ENCODE measurements around the gene ERCC3.

ERCC3 gene

DNA sequence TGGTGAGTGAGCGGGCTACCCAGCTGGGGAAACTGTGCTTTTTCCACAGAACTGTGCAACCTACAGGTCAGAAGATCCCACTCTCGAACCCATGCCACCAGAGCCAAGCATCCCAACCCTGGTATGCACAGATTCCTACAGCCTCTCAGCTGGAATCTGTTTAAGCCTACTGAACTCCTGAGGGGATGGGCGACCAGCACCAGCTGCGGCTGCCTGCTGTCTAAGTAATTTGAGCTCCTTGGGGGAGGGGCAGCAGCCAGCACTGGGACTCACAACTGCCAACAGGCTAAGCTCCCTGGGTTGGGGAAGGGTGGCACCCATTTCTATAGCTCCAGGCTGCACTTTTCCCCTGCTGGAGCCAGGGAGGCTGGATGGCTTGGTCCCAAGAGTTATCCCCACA is 85.6 kb downstream of the ERCC3 start:
- ATAC-seq (ENCODE audit: insufficient read depth, low read depth) (no peak), DNase-seq (no peak)
- Histone ChIP-seq H3K79me2 (ENCODE audit: insufficient read depth, low read length) (no peaks in the 10 kb centered on the region), H3K27ac (ENCODE audit: low read length) (no peak overlapping the region), H3K4me1 (ENCODE audit: insufficient read depth, low read length) (no peaks in the 10 kb centered on the region), H3K27me3 (ENCODE audit: insufficient read depth, low read length, poor library complexity) (peaks cover 4% of the 10 kb centered on the region), H3K4me2 (ENCODE audit: insufficient read depth, low read length) (no peak overlapping the region), H3K9ac (ENCODE audit: low read depth, low read length) (no peak overlapping the region), H3K4me3 (ENCODE audit: low read depth in 1 of 2, low read length in 2 of 2) (no peak overlapping the region), H4K20me1 (ENCODE audit: insufficient read depth, low read length) (no peaks in the 10 kb centered on the region), H2AFZ (ENCODE audit: low read depth, low read length) (no peak overlapping the region), H3K36me3 (ENCODE audit: insufficient read depth, low read length) (no peaks in the 10 kb centered on the region), H3K9me3 (ENCODE audit: insufficient read depth, low read length, severe bottlenecking) (no peaks in the 10 kb centered on the region)
- TF ChIP-seq EZH2 (IDR thresholded peaks at IDR 0.05; ENCODE audit: borderline replicate concordance, low read depth, low read length, severe bottlenecking) (no peak), CTCF (IDR thresholded peaks at IDR 0.05; ENCODE audit: borderline replicate concordance, extremely low read depth, low read length, poor library complexity, severe bottlenecking) (no peak)

Data from DND-41 (cell line).